Nasal cavity respiratory epithelium epithelial cell of viscerocranial mucosa (primary cell): ENCODE measurements around the gene DUS4L. TPM values are rescaled to one million over a fixed set of nuclear protein-coding genes. Genes with fewer than 3 reads are reported as not detected.

Source experiments
- total RNA-seq: library from RNA; depleted of rRNA; stranded (reverse); fragments of >200 nt; gene quantifications from 2 replicates; pipeline ENCODE4 v1.2.3, GENCODE V29; 2014

DUS4L gene
- 13.3 and 16.2 TPM in 2 replicates for total RNA-seq

DNA sequence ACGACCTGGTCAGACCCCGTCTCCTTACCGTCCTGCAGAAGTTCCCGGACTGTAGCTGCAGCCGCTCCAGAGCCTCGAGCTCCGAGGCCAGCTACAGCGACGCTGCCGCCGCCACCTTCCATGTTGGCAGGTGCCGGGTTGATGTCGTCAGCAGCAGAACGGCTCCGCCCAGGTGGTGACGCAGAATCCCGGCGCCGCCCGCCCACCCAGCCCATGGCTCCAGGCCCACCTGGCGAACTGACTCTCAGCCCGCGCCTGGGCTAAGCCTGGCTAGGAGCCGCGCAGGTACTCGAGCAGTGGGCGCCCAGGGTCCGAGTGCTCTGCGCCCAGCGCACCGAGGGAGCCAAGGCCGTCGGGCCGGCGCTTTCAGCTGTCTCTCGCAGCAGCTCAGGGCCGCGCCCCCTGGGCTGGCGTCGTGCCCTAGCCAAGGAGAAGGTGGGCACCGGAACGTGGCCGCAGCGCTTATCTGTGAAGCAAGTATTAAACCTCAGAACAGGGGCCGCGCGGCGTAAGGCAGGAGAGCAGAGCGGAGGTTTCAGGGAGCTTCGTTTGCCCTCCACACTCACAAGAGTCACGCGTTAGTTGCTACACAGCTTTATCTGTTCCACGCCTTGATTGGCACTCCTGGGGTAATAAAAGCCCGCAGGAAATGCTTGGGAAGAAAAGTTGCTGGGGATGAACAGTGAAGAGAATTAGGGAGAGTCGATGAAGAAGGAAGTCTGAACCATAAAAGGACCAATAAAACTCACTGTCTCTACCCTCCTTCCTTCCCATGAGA is at the start of gene DUS4L, which contains the start of gene COG5:
Gene DUS4L, plus strand, starts transcription at position 197 of the 778 bp plus-strand sequence. CDS start 3,100 bp downstream, outside the sequence.
Gene COG5, minus strand, starts transcription at position 146 of the 778 bp plus-strand sequence. Its CDS starts 24 bp downstream, at position 122.

DNA sequence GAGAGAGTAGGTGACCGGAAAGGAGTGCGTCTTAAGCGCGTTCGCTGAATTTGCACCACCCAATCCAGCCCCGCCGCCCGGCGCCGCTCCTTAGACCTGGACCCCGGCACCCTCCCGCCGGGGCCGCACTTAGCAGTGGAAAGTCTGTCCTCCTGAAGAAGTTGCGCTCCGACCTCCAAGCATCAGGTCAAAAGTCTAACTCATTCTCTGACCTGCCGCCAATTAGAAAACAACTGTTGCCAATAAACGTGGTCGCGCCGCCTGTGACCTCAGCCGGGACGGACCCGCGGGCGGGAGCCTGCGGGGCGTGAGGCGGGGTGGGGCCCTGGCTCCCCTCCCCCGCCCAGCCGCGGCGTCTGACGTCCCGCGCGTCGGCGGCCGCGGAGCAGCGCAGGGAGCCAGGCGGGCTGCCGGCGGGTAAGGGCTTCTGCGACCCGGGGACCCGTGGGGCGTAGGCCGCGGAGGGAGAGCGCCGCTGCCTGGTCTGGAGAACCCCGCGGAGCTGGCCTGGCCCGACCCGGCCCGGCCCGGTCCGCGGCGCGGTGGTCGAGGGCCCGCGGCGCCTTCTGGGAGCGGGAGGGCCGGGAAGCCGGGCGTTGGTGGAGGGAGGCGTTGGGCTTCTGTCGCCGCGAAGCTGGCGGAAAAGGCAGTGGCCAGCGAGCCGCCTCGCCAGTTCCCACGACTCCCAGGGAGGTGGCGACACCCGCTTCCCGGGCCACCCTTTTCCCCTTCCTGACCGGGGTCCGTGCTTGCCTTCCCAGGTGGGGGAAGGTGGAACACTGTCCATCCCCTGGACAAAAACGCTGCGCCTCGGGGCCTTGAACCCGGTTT is 16.3 kb downstream of the DUS4L start, which contains the start of gene BCAP29:
Gene BCAP29, plus strand, starts transcription at position 362 of the 831 bp plus-strand sequence. CDS start 527 bp downstream, outside the sequence.

Other genes starting within 250 kb of the DUS4L start
- gene GPR22, start 93.9 kb upstream of the DUS4L start, total RNA-seq, result not detected in 2 replicates
- gene COG5, start 51 bp upstream of the DUS4L start, total RNA-seq, result 58.4 and 124 TPM in 2 replicates
- 29.0 and 44.7 TPM in 2 replicates for gene BCAP29, start 16.3 kb downstream of the DUS4L start, total RNA-seq
- gene SLC26A4, start 96.9 kb downstream of the DUS4L start, total RNA-seq, result 0.43 and 0.68 TPM in 2 replicates
- 21.9 and 32.8 TPM in 2 replicates for gene CBLL1, start 180.2 kb downstream of the DUS4L start, total RNA-seq
- 0.14 TPM in 1 of 2 replicates, not detected in the other for gene SLC26A3, start 239.3 kb downstream of the DUS4L start, total RNA-seq